Right lung (tissue), 5 donors: ENCODE measurements around the gene ARVCF. TPM values are rescaled to one million over a fixed set of nuclear protein-coding genes. Genes with fewer than 3 reads are reported as not detected.

Source experiments
- DNase-seq, 2 donors: peaks; one replicate each; pipeline ENCODE4 v3.0.0-alpha.2; 2013
- polyA plus RNA-seq, 5 donors: library from polyadenylated mRNA; unstranded; fragments of 120-200 nt; gene quantifications; one replicate each; pipeline versions ENCODE4 v1.2.1 to v1.2.3, GENCODE V29; 2013; ENCODE audit warnings: inconsistent platforms in 1 of 5, low replicate concordance in 1 of 5; ENCODE audit not compliant: insufficient read length in 5 of 5, insufficient read depth in 1 of 5

ARVCF gene
- polyA plus RNA-seq, 5 donors: 18.4 to 46.1 (median 24.7) TPM

GRCh38 chr22:20000246-20001081 is 16.2 kb downstream of the ARVCF start:
- no peak for DNase-seq

GRCh38 chr22:19998991-19999820 is 17.4 kb downstream of the ARVCF start:
- DNase-seq: no peak

- no peak for DNase-seq
Measured at GRCh38 chr22:19998232-19998951, 18.2 kb downstream of the ARVCF start.

GRCh38 chr22:19997561-19998231 is 18.9 kb downstream of the ARVCF start:
- DNase-seq: no peak

GRCh38 chr22:19996694-19997384 is 19.8 kb downstream of the ARVCF start:
- no peak for DNase-seq

GRCh38 chr22:19995611-19996339 is 20.8 kb downstream of the ARVCF start:
- peak; percentile 38 to 52 for DNase-seq

- no peak for DNase-seq
Measured at GRCh38 chr22:19994851-19995610, 21.6 kb downstream of the ARVCF start.

GRCh38 chr22:19993926-19994325 is 22.7 kb downstream of the ARVCF start:
- DNase-seq: no peak

GRCh38 chr22:19992921-19993355 is 23.7 kb downstream of the ARVCF start:
- no peak for DNase-seq

GRCh38 chr22:19992481-19992911 is 24.1 kb downstream of the ARVCF start:
- DNase-seq: no peak

- DNase-seq: no peak
Measured at GRCh38 chr22:19991645-19992451, 24.8 kb downstream of the ARVCF start.

- no peak for DNase-seq
Measured at GRCh38 chr22:19991395-19991644, 25.3 kb downstream of the ARVCF start.

- DNase-seq: no peak
Measured at GRCh38 chr22:19990609-19991394, 25.8 kb downstream of the ARVCF start.

GRCh38 chr22:19990188-19990587 is 26.4 kb downstream of the ARVCF start:
- no peak for DNase-seq

- no peak for DNase-seq
Measured at GRCh38 chr22:19989725-19990067, 26.9 kb downstream of the ARVCF start.

GRCh38 chr22:19988965-19989724 is 27.5 kb downstream of the ARVCF start:
- DNase-seq: no peak

- DNase-seq: no peak
Measured at GRCh38 chr22:19988331-19988808, 28.3 kb downstream of the ARVCF start.
